Caco-2 (cell line): Measurements from ENCODE around the gene GPR137C. TPM values are rescaled to one million over a fixed set of nuclear protein-coding genes. Genes with fewer than 3 reads are reported as not detected.

Experiments used
- BruUV-seq: library from RNA; stranded (reverse); fragments of 400-500 nt; replicated peaks from 2 replicates; lab custom pipeline; 2021; lab: Mats Ljungman, UMichigan
- CTCF ChIA-PET: fragments of 300-600 bp; sonication (Branson Sonifier 250); formaldehyde crosslinking; loops from one replicate; lab custom pipeline; 2022; ENCODE audit warnings: antibody characterized with exemption; lab: Charles Lee
- POLR2A ChIA-PET: fragments of 300-600 bp; sonication (Branson Sonifier 250); formaldehyde crosslinking; loops from one replicate; lab custom pipeline; 2022; ENCODE audit warnings: antibody characterized with exemption; lab: Charles Lee
- DNase-seq, 2 experiments: peaks; one replicate each; pipeline versions ENCODE4 v3.0.0 to v3.0.0-alpha.2; 2020 to 2022
- H3K27me3 ChIP-seq: replicated peaks from 2 replicates; pipeline ENCODE4 v1.6.0; 2011; ENCODE audit warnings: low read length; ENCODE audit not compliant: control insufficient read depth, insufficient read depth
- H3K36me3 ChIP-seq: 2 replicates; pipeline ENCODE4 v1.5.1; 2011; ENCODE audit warnings: low read length; ENCODE audit not compliant: control insufficient read depth, insufficient read depth
- H3K4me1 ChIP-seq: fragments of 250-450 bp; sonication (Bioruptor Pico); 2 replicates; pipeline ENCODE4 v1.5.1; 2020; ENCODE audit warnings: mild to moderate bottlenecking
- H3K4me3 ChIP-seq: 2 replicates; pipeline ENCODE4 v1.5.1; 2011; ENCODE audit warnings: low read depth, mild to moderate bottlenecking, control low read depth, low read length
- H3K9me3 ChIP-seq: fragments of 250-450 bp; sonication (Bioruptor Pico); 2 replicates; pipeline ENCODE4 v1.5.1; 2020; ENCODE audit warnings: mild to moderate bottlenecking, moderate library complexity
- H3K27ac Mint-ChIP-seq: one replicate; pipeline ENCODE4 v1.8.0; 2022; ENCODE audit warnings: mixed read lengths; ENCODE audit not compliant: unreplicated experiment
- H3K27me3 Mint-ChIP-seq: one replicate; pipeline ENCODE4 v1.8.0; 2022; ENCODE audit warnings: mixed read lengths; ENCODE audit not compliant: insufficient read depth, unreplicated experiment
- H3K36me3 Mint-ChIP-seq: one replicate; pipeline ENCODE4 v1.8.0; 2022; ENCODE audit warnings: mild to moderate bottlenecking, mixed read lengths; ENCODE audit not compliant: insufficient read depth, unreplicated experiment
- H3K4me1 Mint-ChIP-seq: one replicate; pipeline ENCODE4 v1.8.0; 2022; ENCODE audit warnings: low read depth, mixed read lengths; ENCODE audit not compliant: unreplicated experiment
- H3K4me3 Mint-ChIP-seq: one replicate; pipeline ENCODE4 v1.8.0; 2022; ENCODE audit warnings: mild to moderate bottlenecking, moderate library complexity, mixed read lengths; ENCODE audit not compliant: unreplicated experiment
- H3K9me3 Mint-ChIP-seq: one replicate; pipeline ENCODE4 v1.8.0; 2022; ENCODE audit warnings: mixed read lengths; ENCODE audit not compliant: unreplicated experiment
- intact Hi-C: fragments of 100-400 bp; cut with micrococcal nuclease; formaldehyde crosslinking; loops from one replicate; pipeline ENCODE4 v1.10.0; 2022; ENCODE audit not compliant: unreplicated experiment
- total RNA-seq: library from RNA; stranded (reverse); gene quantifications from 2 replicates; pipeline ENCODE4 v1.2.3, GENCODE V29; 2022
- TF ChIP-seq, protein P1 (sequence below), 2 experiments: fragments of 200-600 bp in 1 of 2; IDR thresholded peaks; 1 replicate in 1 of 2; 2 replicates in 1 of 2; pipeline versions ENCODE4 v1.5.1 to v1.8.0; 2011 to 2022; ENCODE audit warnings: antibody characterized with exemption in 1 of 2, control low read depth in 1 of 2, inconsistent platforms in 1 of 2, low read depth in 1 of 2, low read length in 1 of 2, mild to moderate bottlenecking in 1 of 2, moderate library complexity in 1 of 2; ENCODE audit not compliant: insufficient read depth in 1 of 2, severe bottlenecking in 1 of 2, unreplicated experiment in 1 of 2

GPR137C gene
- total RNA-seq, 1 experiment from 2014 or later = 2.9 TPM

DNA sequence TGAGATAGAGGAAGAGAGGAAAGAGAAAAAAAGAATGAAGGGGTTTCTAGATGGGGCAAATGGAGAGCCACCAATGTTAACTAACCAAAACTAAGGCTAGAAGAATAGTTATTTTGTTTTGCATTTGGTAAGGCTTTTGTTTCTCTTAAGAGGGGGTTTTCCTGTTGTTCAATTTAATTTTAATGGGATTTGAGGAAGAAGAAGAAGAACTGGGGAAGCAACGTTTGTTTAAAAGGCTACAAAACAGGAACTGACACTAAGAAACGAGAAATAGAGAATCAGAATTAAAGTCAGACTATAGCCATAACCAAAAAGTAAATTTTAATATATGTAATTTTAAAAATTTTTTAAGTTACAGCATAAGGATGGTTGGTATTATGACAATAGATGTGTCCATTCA lies 14.0 kb upstream of the GPR137C start:
- no peaks in the 10 kb centered on the region for H3K9me3 ChIP-seq
- no peak for DNase-seq
- H3K4me1 Mint-ChIP-seq = no peaks in the 10 kb centered on the region
- no TSS peak for BruUV-seq
- H3K4me3 ChIP-seq = no peak overlapping the region
- H3K4me1 ChIP-seq = no peaks in the 10 kb centered on the region
- POLR2A ChIA-PET = no interaction called here
- no peak overlapping the region for H3K4me3 Mint-ChIP-seq
- intact Hi-C loops = no loop called here
- CTCF ChIA-PET = no interaction called here
- H3K36me3 Mint-ChIP-seq = no peaks in the 10 kb centered on the region
- H3K27me3 ChIP-seq = no peaks in the 10 kb centered on the region
- H3K36me3 ChIP-seq = no peaks in the 10 kb centered on the region
- TF ChIP-seq, protein P1, sequence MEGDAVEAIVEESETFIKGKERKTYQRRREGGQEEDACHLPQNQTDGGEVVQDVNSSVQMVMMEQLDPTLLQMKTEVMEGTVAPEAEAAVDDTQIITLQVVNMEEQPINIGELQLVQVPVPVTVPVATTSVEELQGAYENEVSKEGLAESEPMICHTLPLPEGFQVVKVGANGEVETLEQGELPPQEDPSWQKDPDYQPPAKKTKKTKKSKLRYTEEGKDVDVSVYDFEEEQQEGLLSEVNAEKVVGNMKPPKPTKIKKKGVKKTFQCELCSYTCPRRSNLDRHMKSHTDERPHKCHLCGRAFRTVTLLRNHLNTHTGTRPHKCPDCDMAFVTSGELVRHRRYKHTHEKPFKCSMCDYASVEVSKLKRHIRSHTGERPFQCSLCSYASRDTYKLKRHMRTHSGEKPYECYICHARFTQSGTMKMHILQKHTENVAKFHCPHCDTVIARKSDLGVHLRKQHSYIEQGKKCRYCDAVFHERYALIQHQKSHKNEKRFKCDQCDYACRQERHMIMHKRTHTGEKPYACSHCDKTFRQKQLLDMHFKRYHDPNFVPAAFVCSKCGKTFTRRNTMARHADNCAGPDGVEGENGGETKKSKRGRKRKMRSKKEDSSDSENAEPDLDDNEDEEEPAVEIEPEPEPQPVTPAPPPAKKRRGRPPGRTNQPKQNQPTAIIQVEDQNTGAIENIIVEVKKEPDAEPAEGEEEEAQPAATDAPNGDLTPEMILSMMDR (IDR thresholded peaks at IDR 0.05; ENCODE audit: insufficient read depth in 1 of 2, low read depth in 1 of 2, low read length in 1 of 2, severe bottlenecking in 1 of 2, unreplicated experiment in 1 of 2) = no peak
- H3K27ac Mint-ChIP-seq = no peak overlapping the region
- H3K27me3 Mint-ChIP-seq = no peaks in the 10 kb centered on the region
- no peaks in the 10 kb centered on the region for H3K9me3 Mint-ChIP-seq

DNA sequence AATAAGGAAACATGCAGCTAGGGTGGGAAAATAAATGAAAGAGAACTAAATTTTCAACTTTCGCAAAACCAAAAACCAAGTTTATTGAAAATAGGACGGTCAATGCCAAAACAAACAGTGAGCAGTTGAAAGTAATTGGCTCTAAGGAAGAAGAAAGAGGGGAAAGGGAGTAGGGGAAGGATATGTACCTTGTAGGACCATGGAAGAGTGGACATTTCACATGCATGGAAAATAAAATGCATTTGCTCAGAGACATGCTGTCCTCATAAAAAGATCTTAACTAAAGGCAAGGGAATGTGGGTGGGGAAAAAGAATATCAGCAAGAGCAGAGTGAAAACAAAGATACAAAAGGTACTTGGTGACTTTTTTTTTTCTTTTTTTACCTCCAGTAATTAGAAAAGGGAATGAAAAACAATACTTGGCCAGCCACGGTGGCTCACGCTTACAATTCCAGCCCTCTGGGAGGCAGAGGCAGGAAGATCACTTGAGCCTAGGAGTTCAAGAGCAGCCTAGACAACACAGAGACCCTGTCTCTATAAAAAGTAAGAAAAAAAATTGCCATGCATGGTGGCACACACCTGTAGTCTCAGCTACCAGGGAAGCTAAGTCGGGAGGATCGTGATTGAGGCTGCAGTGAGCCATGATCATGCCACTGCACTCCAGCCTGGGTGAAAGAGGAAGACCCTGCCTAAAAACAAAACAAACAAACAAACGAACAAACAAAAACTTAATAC lies 6.9 kb upstream of the GPR137C start:
- no peaks in the 10 kb centered on the region for H3K9me3 ChIP-seq
- Mint-ChIP-seq H3K4me1 (peaks cover 3% of the 10 kb centered on the region), H3K27ac (no peak overlapping the region), H3K9me3 (no peaks in the 10 kb centered on the region), H3K27me3 (no peaks in the 10 kb centered on the region), H3K4me3 (no peak overlapping the region), H3K36me3 (no peaks in the 10 kb centered on the region)
- no peak for DNase-seq
- H3K4me1 ChIP-seq = no peaks in the 10 kb centered on the region
- H3K4me3 ChIP-seq = no peak overlapping the region
- ChIA-PET POLR2A (no interaction called here), CTCF (no interaction called here)
- no TSS peak for BruUV-seq
- H3K36me3 ChIP-seq = no peaks in the 10 kb centered on the region
- intact Hi-C loops = no loop called here
- TF ChIP-seq, protein P1 (IDR thresholded peaks at IDR 0.05; ENCODE audit: insufficient read depth in 1 of 2, low read depth in 1 of 2, low read length in 1 of 2, severe bottlenecking in 1 of 2, unreplicated experiment in 1 of 2) = no peak
- H3K27me3 ChIP-seq = no peaks in the 10 kb centered on the region

DNA sequence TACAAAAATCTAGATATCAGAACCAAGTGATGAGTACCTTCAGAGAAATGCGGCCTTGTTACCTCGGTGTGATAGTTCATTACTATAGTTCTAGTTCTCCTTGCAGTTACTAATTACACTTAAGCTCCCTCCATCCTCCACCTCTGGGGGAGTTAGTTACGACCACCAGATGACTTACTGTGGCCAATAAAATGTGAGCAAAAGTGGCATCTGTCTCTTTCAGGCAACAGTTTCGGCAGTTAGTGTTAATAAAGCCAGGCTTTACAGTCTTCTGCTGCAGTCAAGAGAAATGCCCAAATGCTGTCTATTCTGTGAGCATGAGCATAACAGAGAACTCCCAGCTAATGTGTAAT lies 6.3 kb upstream of the GPR137C start:
- TF ChIP-seq, protein P1 (IDR thresholded peaks at IDR 0.05; ENCODE audit: insufficient read depth in 1 of 2, low read depth in 1 of 2, low read length in 1 of 2, severe bottlenecking in 1 of 2, unreplicated experiment in 1 of 2) = no peak
- no peaks in the 10 kb centered on the region for H3K9me3 Mint-ChIP-seq
- Histone ChIP-seq H3K27me3 (no peaks in the 10 kb centered on the region), H3K4me3 (no peak overlapping the region), H3K36me3 (no peaks in the 10 kb centered on the region), H3K4me1 (no peaks in the 10 kb centered on the region), H3K9me3 (no peaks in the 10 kb centered on the region)
- no peak overlapping the region for H3K4me3 Mint-ChIP-seq
- intact Hi-C loops = no loop called here
- H3K36me3 Mint-ChIP-seq = no peaks in the 10 kb centered on the region
- no peak for DNase-seq
- H3K27ac Mint-ChIP-seq = no peak overlapping the region
- POLR2A ChIA-PET = no interaction called here
- CTCF ChIA-PET = no interaction called here
- no TSS peak for BruUV-seq
- peaks cover 9% of the 10 kb centered on the region for H3K4me1 Mint-ChIP-seq
- H3K27me3 Mint-ChIP-seq = no peaks in the 10 kb centered on the region
